ENCODE measurements around the gene CFAP54.
"Not testable (repeated sequence)": the region's sequence is repeated elsewhere in the genome, so short reads cannot be mapped to it uniquely, and the experiment has no call there.

The CFAP54 gene

DNA sequence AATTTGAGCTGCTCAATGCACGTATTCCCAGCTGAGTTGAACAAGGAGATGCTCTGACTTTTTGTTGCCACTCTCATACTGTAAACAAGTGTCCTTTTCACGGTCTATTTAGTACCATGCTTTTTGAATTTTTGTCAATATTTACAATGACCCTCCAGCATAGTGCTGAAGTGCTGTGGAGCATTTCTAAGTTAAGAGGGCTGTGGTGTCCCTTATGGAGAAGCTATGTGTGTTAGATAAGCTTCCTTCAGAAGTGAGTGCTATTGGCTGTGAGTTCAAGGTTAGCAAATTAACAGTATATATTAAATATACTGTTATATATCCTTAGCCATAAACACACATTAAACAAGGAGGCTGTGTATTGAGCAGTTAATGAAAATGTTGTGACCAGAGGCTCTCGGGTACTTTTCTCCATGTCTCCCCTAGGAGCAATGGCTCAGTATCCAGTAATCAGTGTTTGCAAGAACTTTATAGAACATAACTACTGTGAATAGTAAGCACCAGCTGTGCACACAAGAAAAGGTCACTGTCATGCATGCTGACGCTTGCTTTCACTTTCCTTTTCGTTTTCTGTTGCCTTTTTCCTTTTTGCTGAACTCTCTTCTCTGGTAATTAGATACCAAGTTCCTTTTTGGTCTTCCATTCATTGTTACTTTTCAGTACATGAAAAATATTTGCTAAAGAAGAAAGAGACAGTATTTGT is 230.4 kb downstream of the CFAP54 start:
- peak; percentile 60 for DNase-seq (ENCODE audit: low spot score)

DNA sequence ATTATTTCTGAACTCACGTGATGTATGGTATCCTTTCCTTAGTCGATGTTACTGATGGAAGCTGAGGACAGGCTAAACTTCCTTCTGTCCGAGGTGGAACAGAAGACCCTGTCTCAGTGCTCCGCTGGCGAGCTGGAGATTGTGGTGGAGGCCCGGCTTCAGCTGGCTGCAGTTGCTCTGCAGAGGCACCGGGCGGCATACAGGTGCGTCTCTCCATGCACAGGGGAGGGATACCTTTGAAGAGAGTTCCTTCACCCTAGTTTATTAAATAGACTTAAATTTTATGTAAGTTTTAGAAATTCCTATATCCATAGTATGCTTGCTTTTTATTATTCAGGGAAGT is 231.0 kb downstream of the CFAP54 start:
- peak; percentile 34 for DNase-seq (ENCODE audit: low spot score)
- TF ChIP-seq, protein P1, sequence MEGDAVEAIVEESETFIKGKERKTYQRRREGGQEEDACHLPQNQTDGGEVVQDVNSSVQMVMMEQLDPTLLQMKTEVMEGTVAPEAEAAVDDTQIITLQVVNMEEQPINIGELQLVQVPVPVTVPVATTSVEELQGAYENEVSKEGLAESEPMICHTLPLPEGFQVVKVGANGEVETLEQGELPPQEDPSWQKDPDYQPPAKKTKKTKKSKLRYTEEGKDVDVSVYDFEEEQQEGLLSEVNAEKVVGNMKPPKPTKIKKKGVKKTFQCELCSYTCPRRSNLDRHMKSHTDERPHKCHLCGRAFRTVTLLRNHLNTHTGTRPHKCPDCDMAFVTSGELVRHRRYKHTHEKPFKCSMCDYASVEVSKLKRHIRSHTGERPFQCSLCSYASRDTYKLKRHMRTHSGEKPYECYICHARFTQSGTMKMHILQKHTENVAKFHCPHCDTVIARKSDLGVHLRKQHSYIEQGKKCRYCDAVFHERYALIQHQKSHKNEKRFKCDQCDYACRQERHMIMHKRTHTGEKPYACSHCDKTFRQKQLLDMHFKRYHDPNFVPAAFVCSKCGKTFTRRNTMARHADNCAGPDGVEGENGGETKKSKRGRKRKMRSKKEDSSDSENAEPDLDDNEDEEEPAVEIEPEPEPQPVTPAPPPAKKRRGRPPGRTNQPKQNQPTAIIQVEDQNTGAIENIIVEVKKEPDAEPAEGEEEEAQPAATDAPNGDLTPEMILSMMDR (IDR thresholded peaks at IDR 0.05; ENCODE audit: extremely low read depth, missing control alignments) = no peak

More for the DNA sequence above, 230.4 kb downstream of the CFAP54 start:
- TF ChIP-seq, protein P1 (IDR thresholded peaks at IDR 0.05; ENCODE audit: extremely low read depth, missing control alignments) = no peak

DNA sequence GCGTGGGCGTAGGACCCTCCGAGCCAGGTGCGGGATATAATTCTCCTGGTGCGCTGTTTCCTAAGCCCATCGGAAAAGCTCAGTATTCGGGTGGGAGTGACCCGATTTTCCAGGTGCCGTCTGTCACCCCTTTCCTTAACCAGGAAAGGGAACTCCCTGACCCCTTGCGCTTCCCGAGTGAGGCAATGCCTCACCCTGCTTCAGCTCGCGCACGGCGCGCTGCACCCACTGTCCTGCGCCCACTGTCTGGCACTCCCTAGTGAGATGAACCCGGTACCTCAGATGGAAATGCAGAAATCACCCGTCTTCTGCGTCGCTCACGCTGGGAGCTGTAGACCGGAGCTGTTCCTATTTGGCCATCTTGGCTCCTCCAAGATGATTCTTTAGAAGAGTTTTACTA is 240.1 kb downstream of the CFAP54 start:
- not testable (repeated sequence) for DNase-seq (ENCODE audit: low spot score)

DNA sequence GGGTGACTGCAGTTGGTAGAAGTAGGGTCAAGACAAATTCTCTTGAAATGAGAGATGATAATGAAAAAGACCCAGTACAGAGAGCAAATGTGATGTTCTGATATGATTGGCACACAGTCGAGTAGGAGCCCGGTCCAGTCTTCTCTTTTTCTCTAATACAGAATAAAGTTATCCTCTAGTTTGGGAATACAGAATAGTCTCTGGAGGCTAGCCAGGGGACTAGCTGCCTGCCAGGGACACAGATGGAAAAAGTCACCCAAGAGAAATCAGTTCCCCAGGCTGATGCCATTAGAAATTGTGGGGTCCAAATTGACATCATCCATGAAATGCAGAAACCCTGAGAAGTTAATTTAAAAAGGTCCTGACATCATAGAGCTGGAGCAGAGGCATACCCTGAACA is 240.5 kb downstream of the CFAP54 start:
- TF ChIP-seq, protein P1 (IDR thresholded peaks at IDR 0.05; ENCODE audit: extremely low read depth, missing control alignments) = no peak
- DNase-seq (ENCODE audit: low spot score) = no peak

DNA sequence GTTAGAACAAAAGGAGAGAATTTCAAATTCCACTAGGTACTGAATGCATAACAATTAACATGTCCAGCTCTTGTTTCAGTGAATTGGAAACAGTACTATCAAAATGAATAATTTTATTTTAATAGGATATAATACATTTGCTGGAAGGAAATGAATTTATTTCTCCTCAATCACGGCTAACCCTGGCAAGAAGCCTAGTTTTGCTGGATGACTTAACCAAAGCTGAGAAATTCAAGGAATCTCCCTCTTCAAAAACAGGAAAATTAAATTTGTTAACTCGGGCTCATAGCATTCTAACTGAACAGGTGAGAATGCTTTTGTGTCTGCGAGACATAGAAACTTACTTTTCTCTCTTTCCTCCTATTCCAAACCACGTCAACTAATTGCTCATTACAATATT is 254.2 kb downstream of the CFAP54 start:
- DNase-seq (ENCODE audit: low spot score) = no peak

DNA sequence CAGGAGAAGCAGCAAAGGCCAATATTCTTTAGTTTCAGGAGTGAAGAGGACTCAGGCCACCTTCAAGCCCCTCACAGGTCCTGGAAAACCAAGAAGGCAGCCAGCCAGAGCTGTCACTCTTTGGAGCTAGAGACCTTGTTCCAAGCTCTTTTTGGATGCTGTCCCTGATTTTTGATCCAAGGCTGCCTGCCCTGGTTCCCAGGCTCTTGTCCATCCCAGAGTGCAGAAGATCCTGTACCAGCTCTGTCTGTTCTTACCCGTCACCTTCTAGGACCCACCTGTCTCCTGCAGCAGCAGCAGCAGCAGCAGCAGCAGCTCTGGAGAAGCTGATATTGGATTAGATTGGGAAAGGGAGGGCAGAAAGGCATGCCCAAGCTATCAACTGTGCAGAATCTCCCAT is 260.6 kb downstream of the CFAP54 start:
- TF ChIP-seq, protein P1 (IDR thresholded peaks at IDR 0.05; ENCODE audit: extremely low read depth, missing control alignments) = no peak
- no peak for DNase-seq (ENCODE audit: low spot score)

More for the DNA sequence above, 254.2 kb downstream of the CFAP54 start:
- TF ChIP-seq, protein P1 (IDR thresholded peaks at IDR 0.05; ENCODE audit: extremely low read depth, missing control alignments) = no peak

DNA sequence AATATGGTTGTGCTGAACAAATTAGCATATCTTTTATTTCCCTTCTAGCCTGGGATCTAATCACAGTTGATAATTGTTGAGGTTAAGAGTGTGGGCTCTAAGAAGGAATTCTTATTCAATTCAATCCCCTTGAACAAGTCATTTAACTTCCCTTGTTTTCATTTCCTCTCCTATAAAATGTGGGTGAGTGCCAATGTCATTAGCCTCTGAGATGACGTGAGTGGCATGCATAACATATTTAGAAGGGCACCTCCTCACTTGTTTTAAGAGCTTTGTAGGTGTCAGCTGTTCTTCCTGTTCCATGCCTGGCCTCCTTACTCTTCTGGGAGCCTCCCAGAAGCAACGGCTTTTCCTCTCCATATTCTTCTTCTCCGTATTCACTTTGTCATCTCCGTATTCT is 262.2 kb downstream of the CFAP54 start:
- TF ChIP-seq, protein P1 (IDR thresholded peaks at IDR 0.05; ENCODE audit: extremely low read depth, missing control alignments) = no peak
- no peak for DNase-seq (ENCODE audit: low spot score)

DNA sequence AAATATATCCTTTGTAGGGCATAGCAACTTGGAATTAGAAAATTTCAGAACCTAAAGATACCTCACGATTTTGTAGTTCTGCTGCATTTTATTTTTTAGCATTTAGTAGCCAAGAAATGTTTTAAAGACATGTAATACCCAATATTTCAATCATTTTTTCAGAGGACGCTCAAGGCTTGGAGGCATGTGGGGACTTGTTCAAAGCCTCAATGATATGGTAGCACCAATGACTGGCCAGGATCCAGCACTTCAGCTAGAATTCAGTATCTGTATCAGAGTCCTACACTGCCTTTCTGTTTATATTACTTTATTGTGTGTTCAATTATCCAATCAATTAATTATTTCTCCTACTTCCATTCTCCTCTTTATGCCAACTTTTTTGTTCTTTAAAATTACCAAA is 262.8 kb downstream of the CFAP54 start:
- TF ChIP-seq, protein P1 (IDR thresholded peaks at IDR 0.05; ENCODE audit: extremely low read depth, missing control alignments) = no peak
- DNase-seq (ENCODE audit: low spot score) = no peak

Data from GM20000 (cell line).